CD4-positive, CD25-positive, alpha-beta regulatory T cell (primary cell): Measurements from ENCODE around the gene CEP89. TPM values are rescaled to one million over a fixed set of nuclear protein-coding genes. Genes with fewer than 3 reads are reported as not detected.

Experiments
- ATAC-seq, 2 donors: fragments of 150-1000 bp; cut with Tn5 transposase; one replicate each; pipeline ENCODE4 v1.10.0; 2021; ENCODE audit warnings: low read depth in 2 of 2, moderate number of reproducible peaks in 2 of 2, moderate library complexity in 1 of 2
- DNase-seq, 3 donors: peaks; one replicate each; pipeline versions ENCODE4 v3.0.0 to v3.0.0-alpha.2; 2012 to 2022; ENCODE audit warnings: mixed read lengths in 1 of 3
- H3K27ac ChIP-seq: one replicate; pipeline ENCODE4 v1.7.0; 2013; ENCODE audit warnings: mild to moderate bottlenecking, low read length; ENCODE audit not compliant: insufficient read depth, poor library complexity, severe bottlenecking
- H3K27me3 ChIP-seq: one replicate; pipeline ENCODE4 v1.7.0; 2013; ENCODE audit warnings: low read length; ENCODE audit not compliant: control insufficient read depth, insufficient read depth
- H3K36me3 ChIP-seq: one replicate; pipeline ENCODE4 v1.7.0; 2013; ENCODE audit warnings: mild to moderate bottlenecking, low read length, moderate library complexity; ENCODE audit not compliant: control insufficient read depth, insufficient read depth
- H3K4me1 ChIP-seq: 2 replicates; pipeline ENCODE4 v1.7.0; 2013; ENCODE audit warnings: mild to moderate bottlenecking, low read length; ENCODE audit not compliant: insufficient read depth, control insufficient read depth, poor library complexity, severe bottlenecking
- H3K4me3 ChIP-seq: one replicate; pipeline ENCODE4 v1.7.0; 2013; ENCODE audit warnings: low read depth, mild to moderate bottlenecking, low read length, moderate library complexity
- H3K9me3 ChIP-seq, 2 experiments: 1 replicate in 1 of 2; 2 replicates in 1 of 2; pipeline ENCODE4 v1.7.0; 2013; ENCODE audit warnings: low read length in 2 of 2, mild to moderate bottlenecking in 1 of 2, moderate library complexity in 1 of 2; ENCODE audit not compliant: control insufficient read depth in 2 of 2
- H3K27ac Mint-ChIP-seq, 3 donors: one replicate each; pipeline ENCODE4 v1.8.0; 2020 to 2022; ENCODE audit warnings: mild to moderate bottlenecking in 3 of 3, mixed read lengths in 3 of 3, moderate library complexity in 2 of 3
- H3K27me3 Mint-ChIP-seq: one replicate; pipeline ENCODE4 v1.8.0; 2022; ENCODE audit warnings: mild to moderate bottlenecking, mixed read lengths
- H3K36me3 Mint-ChIP-seq: one replicate; pipeline ENCODE4 v1.8.0; 2020; ENCODE audit warnings: mixed read lengths
- H3K4me1 Mint-ChIP-seq, 4 donors: one replicate each; pipeline ENCODE4 v1.8.0; 2020 to 2022; ENCODE audit warnings: mixed read lengths in 4 of 4, mild to moderate bottlenecking in 1 of 4
- H3K4me3 Mint-ChIP-seq, 4 donors: one replicate each; pipeline ENCODE4 v1.8.0; 2020 to 2022; ENCODE audit warnings: mild to moderate bottlenecking in 4 of 4, mixed read lengths in 4 of 4, moderate library complexity in 3 of 4
- H3K9me3 Mint-ChIP-seq, 7 donors: one replicate each; pipeline ENCODE4 v1.8.0; 2020 to 2022; ENCODE audit warnings: mixed read lengths in 7 of 7, mild to moderate bottlenecking in 3 of 7, moderate library complexity in 2 of 7
- polyA plus RNA-seq, 4 donors: library from polyadenylated mRNA; unstranded; fragments of 300-500 nt; fragmentation: Illumina TruSeq; gene quantifications; one replicate each; pipeline ENCODE4 v1.2.3, GENCODE V29; 2021
- total RNA-seq: library from RNA; stranded (reverse); gene quantifications from one replicate; pipeline ENCODE4 v1.2.3, GENCODE V29; 2022

CEP89 gene
- total and polyA plus RNA-seq, 5 donors from 2014 or later = 8.7 to 11.3 (median 10.2) TPM

DNA sequence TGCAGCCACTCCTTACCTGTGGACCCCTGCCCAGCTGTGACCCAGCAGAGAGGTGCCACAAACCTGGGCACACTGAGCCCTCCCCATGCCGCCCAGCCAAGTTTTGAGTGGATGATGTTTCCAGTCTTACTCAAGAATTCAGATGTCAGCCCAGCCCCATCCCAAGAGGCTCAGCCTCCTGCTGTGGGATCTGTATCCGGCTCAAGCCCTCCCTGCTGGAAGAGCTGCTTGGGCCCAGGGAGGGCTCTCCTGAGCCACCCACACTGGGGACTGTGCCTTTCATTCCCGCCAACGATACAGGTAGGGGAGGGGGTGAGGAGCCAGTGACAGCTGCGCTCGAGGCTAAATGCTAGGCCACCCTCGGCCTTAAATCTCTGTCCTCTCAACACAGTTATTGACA is 96.3 kb downstream of the CEP89 start:
- Histone ChIP-seq H3K27ac (no peak overlapping the region), H3K36me3 (no peaks in the 10 kb centered on the region), H3K4me1 (no peaks in the 10 kb centered on the region), H3K4me3 (no peak overlapping the region), H3K27me3 (no peaks in the 10 kb centered on the region), H3K9me3 (no peaks in the 10 kb centered on the region)
- Mint-ChIP-seq H3K9me3 (peaks cover 0 to 2% (median 0%) of the 10 kb centered on the region in 7 donors), H3K27ac (no peak overlapping the region), H3K36me3 (peaks cover 15% of the 10 kb centered on the region), H3K4me3 (no peak overlapping the region), H3K4me1 (peaks cover 0 to 2% (median 0%) of the 10 kb centered on the region in 4 donors), H3K27me3 (peaks cover 4% of the 10 kb centered on the region)
- no peak for ATAC-seq
- DNase-seq = no peak

DNA sequence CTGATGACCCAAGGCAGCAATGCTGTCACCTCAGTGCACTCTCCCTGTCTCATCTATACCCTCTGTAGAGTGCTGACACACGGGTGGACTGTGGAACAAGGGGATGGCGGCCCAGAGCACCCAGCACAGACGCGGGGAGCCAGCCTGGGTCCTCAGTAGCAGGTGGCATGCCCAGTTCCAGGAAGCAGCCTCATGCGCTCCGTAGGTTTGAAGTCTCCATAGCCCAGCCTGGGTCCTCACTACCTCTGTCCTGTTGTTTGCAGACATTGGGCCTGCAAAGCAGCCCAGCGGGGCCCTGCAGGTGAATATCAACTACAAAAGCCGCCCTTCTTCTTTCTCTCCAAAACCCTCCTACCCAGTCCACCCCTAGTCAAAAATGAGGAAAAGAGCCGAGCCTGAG is 97.2 kb downstream of the CEP89 start:
- H3K4me1 Mint-ChIP-seq = peaks cover 0 to 2% (median 0%) of the 10 kb centered on the region in 4 donors
- peaks cover 12% of the 10 kb centered on the region for H3K36me3 Mint-ChIP-seq
- Histone ChIP-seq H3K4me3 (no peak overlapping the region), H3K27ac (no peak overlapping the region), H3K27me3 (no peaks in the 10 kb centered on the region), H3K4me1 (no peaks in the 10 kb centered on the region), H3K36me3 (no peaks in the 10 kb centered on the region), H3K9me3 (no peaks in the 10 kb centered on the region)
- no peak overlapping the region for H3K27ac Mint-ChIP-seq
- H3K27me3 Mint-ChIP-seq = peaks cover 4% of the 10 kb centered on the region
- H3K4me3 Mint-ChIP-seq = no peak overlapping the region
- H3K9me3 Mint-ChIP-seq = peaks cover 0 to 2% (median 0%) of the 10 kb centered on the region in 7 donors
- DNase-seq (no peak), ATAC-seq (no peak)

DNA sequence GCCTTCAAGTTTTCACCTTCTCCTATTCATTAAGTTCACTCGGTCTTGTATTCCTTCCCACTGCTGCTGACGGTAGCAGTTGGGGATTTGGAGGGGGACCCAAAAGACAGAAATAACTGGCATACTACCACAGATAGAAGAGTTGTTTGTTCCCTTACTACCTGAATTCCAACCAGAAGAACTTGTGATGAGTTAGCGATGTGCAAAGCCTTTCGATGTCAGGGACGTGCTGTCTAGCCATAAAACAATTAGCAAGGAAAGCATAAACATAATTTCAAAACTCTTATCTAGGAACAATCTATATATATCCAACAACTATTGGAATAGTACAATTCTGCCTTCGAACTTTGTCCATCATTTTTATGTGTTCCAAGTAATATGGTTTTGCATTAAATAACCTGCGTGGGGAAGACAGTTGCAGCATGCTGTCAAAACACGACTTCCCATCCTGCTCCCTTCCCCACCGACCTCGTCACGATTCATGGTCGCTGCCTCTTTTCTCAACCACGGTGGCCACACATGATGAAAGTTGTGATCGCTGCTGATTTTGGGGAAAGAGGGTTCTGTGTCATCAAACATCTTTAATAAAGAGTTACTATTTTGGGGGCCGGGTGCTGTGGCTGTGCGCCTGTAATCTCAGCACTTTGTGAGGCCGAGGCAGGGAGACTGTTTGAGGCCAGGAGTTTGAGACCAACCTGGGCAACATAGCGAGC is 98.4 kb downstream of the CEP89 start:
- H3K4me1 Mint-ChIP-seq = peaks cover 0 to 2% (median 0%) of the 10 kb centered on the region in 4 donors
- H3K27ac Mint-ChIP-seq = no peak overlapping the region
- H3K27me3 Mint-ChIP-seq = peaks cover 4% of the 10 kb centered on the region
- Histone ChIP-seq H3K27me3 (no peaks in the 10 kb centered on the region), H3K4me1 (no peaks in the 10 kb centered on the region), H3K36me3 (no peaks in the 10 kb centered on the region), H3K4me3 (no peak overlapping the region), H3K9me3 (no peaks in the 10 kb centered on the region), H3K27ac (no peak overlapping the region)
- H3K9me3 Mint-ChIP-seq = peaks cover 0 to 2% (median 0%) of the 10 kb centered on the region in 7 donors
- H3K4me3 Mint-ChIP-seq = no peak overlapping the region
- ATAC-seq (no peak), DNase-seq (no peak)
- H3K36me3 Mint-ChIP-seq = peaks cover 5% of the 10 kb centered on the region

DNA sequence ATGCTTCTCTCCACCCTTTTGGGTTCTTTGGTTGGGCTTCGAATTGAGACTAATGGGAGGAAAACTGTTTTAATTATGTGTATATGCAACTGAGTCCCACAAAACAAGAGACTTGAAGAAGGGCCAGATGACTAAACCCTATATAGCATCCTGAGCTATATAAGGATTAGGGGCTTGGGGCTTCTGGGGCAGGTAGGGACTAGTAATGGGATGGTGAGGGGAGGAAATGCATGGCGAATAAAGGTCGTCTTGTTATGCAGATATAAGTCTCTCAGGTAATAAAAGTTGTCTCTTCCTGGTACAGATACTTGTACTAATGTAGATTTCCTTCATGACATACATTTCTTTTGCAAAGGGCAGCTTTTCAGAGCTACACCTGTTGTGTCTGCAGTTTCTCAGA is 99.4 kb downstream of the CEP89 start:
- H3K9me3 Mint-ChIP-seq = peaks cover 0 to 2% (median 0%) of the 10 kb centered on the region in 7 donors
- no peak for ATAC-seq
- Histone ChIP-seq H3K4me1 (no peaks in the 10 kb centered on the region), H3K27ac (no peak overlapping the region), H3K36me3 (no peaks in the 10 kb centered on the region), H3K9me3 (no peaks in the 10 kb centered on the region), H3K27me3 (no peaks in the 10 kb centered on the region), H3K4me3 (no peak overlapping the region)
- no peak for DNase-seq
- no peaks in the 10 kb centered on the region for H3K36me3 Mint-ChIP-seq
- no peak overlapping the region for H3K27ac Mint-ChIP-seq
- H3K4me3 Mint-ChIP-seq = no peak overlapping the region
- H3K27me3 Mint-ChIP-seq = peaks cover 4% of the 10 kb centered on the region
- H3K4me1 Mint-ChIP-seq = peaks cover 0 to 2% (median 0%) of the 10 kb centered on the region in 4 donors

DNA sequence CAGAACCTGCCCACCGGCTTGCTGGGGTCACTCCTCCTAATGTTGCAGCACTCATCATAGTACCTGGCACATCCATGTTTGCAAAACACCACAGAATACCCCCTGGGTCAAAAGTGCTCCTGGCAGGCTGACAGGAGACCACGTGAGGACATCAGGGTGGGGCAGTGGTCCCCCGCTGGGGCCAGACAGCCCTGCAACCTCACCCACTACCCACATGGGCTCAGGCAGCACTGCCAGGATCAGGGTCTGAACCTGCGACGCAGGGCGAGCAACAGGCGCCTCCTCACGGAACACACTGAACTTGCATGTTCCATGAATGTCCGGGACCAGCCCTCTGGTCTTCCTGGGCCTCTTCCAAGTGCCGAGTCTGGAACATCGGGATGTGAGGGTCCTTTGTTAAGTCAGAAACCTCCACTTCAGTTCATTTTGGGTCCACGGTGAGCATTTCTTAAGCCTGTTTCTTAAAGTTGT is 100.7 kb downstream of the CEP89 start:
- no peaks in the 10 kb centered on the region for H3K9me3 ChIP-seq
- H3K4me3 Mint-ChIP-seq = no peak overlapping the region
- DNase-seq = no peak
- no peak overlapping the region for H3K4me3 ChIP-seq
- no peak for ATAC-seq
- H3K9me3 Mint-ChIP-seq = peaks cover 0 to 2% (median 0%) of the 10 kb centered on the region in 7 donors
- no peaks in the 10 kb centered on the region for H3K36me3 ChIP-seq
- no peak overlapping the region for H3K27ac Mint-ChIP-seq
- H3K27me3 Mint-ChIP-seq = peaks cover 4% of the 10 kb centered on the region
- H3K27ac ChIP-seq = no peak overlapping the region
- H3K27me3 ChIP-seq = no peaks in the 10 kb centered on the region
- no peaks in the 10 kb centered on the region for H3K4me1 Mint-ChIP-seq
- H3K36me3 Mint-ChIP-seq = no peaks in the 10 kb centered on the region
- H3K4me1 ChIP-seq = no peaks in the 10 kb centered on the region

DNA sequence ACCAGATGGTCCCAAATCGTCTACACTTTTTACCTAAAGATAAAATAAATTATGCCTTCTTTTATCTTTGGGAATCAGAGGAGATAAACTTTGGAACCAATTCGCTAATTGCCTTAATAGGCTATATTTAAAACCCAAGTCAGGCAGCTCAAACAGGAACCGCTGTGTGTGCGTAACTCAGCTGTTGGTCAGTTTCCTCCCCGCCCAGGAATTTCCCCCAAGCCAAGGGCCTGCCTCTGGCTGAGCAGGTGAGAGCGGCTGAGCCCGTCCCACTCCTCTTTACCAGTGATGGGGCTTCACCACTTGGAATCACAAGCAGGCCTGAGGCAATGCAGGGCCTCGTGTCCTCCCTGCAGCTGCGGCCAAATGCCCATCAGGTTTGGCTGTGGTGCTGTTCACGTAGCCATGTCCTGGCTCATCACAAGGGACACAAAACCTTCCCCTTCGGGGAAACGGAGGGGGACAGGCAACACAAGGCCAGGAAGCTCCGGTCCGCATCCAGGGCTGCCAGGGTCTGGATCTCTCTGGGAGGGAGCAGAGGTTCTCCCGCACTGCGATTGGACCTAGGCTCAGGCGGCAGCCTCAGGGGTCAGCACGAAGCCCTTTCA is 101.7 kb downstream of the CEP89 start:
- no peaks in the 10 kb centered on the region for H3K4me1 ChIP-seq
- no peak overlapping the region for H3K4me3 ChIP-seq
- H3K4me1 Mint-ChIP-seq = peaks cover 0 to 2% (median 0%) of the 10 kb centered on the region in 4 donors
- no peaks in the 10 kb centered on the region for H3K36me3 ChIP-seq
- H3K4me3 Mint-ChIP-seq = no peak overlapping the region
- H3K9me3 ChIP-seq = no peaks in the 10 kb centered on the region
- peak overlapping the region in 1 of 3 donors; percentile 52 for H3K27ac Mint-ChIP-seq
- H3K27ac ChIP-seq = no peak overlapping the region
- ATAC-seq (no peak), DNase-seq (no peak)
- H3K27me3 ChIP-seq = no peaks in the 10 kb centered on the region
- H3K9me3 Mint-ChIP-seq = peaks cover 0 to 2% (median 0%) of the 10 kb centered on the region in 7 donors
- no peaks in the 10 kb centered on the region for H3K36me3 Mint-ChIP-seq
- H3K27me3 Mint-ChIP-seq = peaks cover 4% of the 10 kb centered on the region

DNA sequence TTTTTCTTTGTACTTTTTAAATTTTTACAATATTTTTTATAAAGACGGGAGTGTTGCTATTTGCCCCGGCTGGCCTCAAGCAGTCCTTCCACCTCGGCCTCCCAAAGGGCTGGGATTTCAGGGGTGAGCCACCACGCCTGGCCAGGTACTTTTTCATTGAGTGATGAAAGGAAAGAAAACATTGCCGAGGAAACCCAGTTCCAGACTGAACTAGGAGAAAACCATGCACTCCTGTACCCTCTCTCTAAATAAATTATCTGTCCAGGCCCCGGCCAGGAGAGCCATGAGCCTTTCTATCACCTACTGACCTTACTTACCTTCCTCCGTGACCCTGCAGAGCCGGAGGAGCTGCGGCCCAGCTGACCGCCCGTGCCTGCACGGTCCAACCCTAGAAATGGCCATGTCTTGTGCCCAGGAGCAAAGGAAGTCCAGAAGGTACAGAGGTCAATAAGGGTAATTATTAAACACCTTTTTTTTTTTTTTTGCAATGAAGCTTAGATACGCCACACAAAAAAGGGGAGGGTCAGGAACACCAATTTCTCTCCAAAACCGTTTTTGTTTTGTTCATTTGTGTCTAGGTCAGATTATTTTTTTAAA is 102.3 kb downstream of the CEP89 start, which contains the start of gene SLC7A9:
TSS of gene SLC7A9 (minus strand) at position 399 of the 597 bp plus-strand sequence. CDS start 1,233 bp downstream, outside the sequence.
- Mint-ChIP-seq H3K27ac (peak within 1 kb of the TSS in 1 of 3 donors; percentile 52), H3K36me3 (no peaks in the 10 kb centered on the region), H3K4me3 (no peak within 1 kb of the TSS), H3K27me3 (peaks cover 4% of the 10 kb centered on the region), H3K9me3 (peaks cover 0 to 2% (median 0%) of the 10 kb centered on the region in 7 donors), H3K4me1 (peaks cover 0 to 2% (median 0%) of the 10 kb centered on the region in 4 donors)
- H3K4me1 ChIP-seq = no peaks in the 10 kb centered on the region
- H3K36me3 ChIP-seq = no peaks in the 10 kb centered on the region
- H3K27me3 ChIP-seq = no peaks in the 10 kb centered on the region
- no peak within 1 kb of the TSS for H3K4me3 ChIP-seq
- DNase-seq = no peak
- H3K9me3 ChIP-seq = no peaks in the 10 kb centered on the region
- no peak for ATAC-seq
- no peak within 1 kb of the TSS for H3K27ac ChIP-seq
